Choroid plexus epithelial cell (primary cell): Measurements from ENCODE around the gene TEX55.
"Not testable (repeated sequence)": the region's sequence is repeated elsewhere in the genome, so short reads cannot be mapped to it uniquely, and the experiment has no call there.

Experiments
- DNase-seq: peaks from one replicate; pipeline ENCODE4 v3.0.0-alpha.2; 2010; ENCODE audit warnings: low read depth
- H3K4me3 ChIP-seq: 2 replicates; pipeline ENCODE4 v1.5.1; 2011; ENCODE audit warnings: low read depth, mild to moderate bottlenecking, control low read depth, low read length, moderate library complexity
- CTCF ChIP-seq: conservative IDR thresholded peaks from 2 replicates; pipeline ENCODE4 v1.5.1; 2011; ENCODE audit warnings: low read depth, mild to moderate bottlenecking, control low read depth, inconsistent platforms, low read length, moderate library complexity

TEX55 gene

GRCh38 chr3:119145500-119146167 lies at the start of gene TEX55:
TEX55 (plus strand) TSS chr3:119146165; CDS start chr3:119146190, 25 bp downstream.
- DNase-seq: peak; percentile 74
- peak; percentile 85 for TF ChIP-seq CTCF
- H3K4me3 ChIP-seq: no peak within 1 kb of the TSS

- no peak for DNase-seq
- TF ChIP-seq CTCF: no peak
- H3K4me3 ChIP-seq: no peak overlapping the region
Measured at GRCh38 chr3:119098003-119098402, 48.0 kb upstream of the TEX55 start.

- peak; percentile 65 for DNase-seq
- TF ChIP-seq CTCF: peak; percentile 76
- H3K4me3 ChIP-seq: no peak overlapping the region
Measured at GRCh38 chr3:119098619-119099222, 47.2 kb upstream of the TEX55 start.

- no peak overlapping the region for H3K4me3 ChIP-seq
- TF ChIP-seq CTCF: no peak
- DNase-seq: no peak
Measured at GRCh38 chr3:119099785-119100184, 46.2 kb upstream of the TEX55 start.

- H3K4me3 ChIP-seq: no peak overlapping the region
- no peak for TF ChIP-seq CTCF
- no peak for DNase-seq
Measured at GRCh38 chr3:119104031-119104430, 41.9 kb upstream of the TEX55 start.

GRCh38 chr3:119118330-119118729 lies 27.6 kb upstream of the TEX55 start:
- DNase-seq, H3K4me3 ChIP-seq: not testable (repeated sequence)

GRCh38 chr3:119120480-119120879 lies 25.5 kb upstream of the TEX55 start:
- no peak for DNase-seq
- no peak for TF ChIP-seq CTCF
- H3K4me3 ChIP-seq: no peak overlapping the region
